GM19438 (cell line): ENCODE results near the gene BACH2.
A peak's percentile ranks its signal among the peaks of the same experiment; 100 is the strongest.
"Not testable (repeated sequence)": the region's sequence is repeated elsewhere in the genome, so short reads cannot be mapped to it uniquely, and the experiment has no call there.

ENCODE experiments used
- ATAC-seq: cut with Tn5 transposase; IDR thresholded peaks from one replicate; pipeline ENCODE4 v1.9.1; 2021; ENCODE audit warnings: low read depth; ENCODE audit not compliant: unreplicated experiment

Gene BACH2

DNA sequence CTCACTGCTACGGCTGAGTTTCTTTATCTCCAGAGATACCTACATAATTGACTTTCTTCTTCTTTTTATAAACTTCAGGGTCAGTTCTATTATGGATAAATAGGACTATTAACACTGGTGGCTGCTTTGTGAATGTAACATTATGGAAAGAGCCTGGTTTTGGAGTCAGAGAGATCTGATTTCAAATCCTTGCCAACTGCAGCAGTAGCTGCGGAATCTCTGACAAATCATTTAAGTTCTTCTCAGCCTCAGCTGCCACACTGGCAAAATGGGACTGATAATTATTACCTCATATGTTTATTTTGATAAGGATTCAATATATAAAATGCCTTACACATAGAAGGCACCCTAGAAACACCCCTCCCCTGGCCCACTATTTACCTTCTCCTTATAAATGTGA lies 160.5 kb downstream of the BACH2 start:
- ATAC-seq = no peak

DNA sequence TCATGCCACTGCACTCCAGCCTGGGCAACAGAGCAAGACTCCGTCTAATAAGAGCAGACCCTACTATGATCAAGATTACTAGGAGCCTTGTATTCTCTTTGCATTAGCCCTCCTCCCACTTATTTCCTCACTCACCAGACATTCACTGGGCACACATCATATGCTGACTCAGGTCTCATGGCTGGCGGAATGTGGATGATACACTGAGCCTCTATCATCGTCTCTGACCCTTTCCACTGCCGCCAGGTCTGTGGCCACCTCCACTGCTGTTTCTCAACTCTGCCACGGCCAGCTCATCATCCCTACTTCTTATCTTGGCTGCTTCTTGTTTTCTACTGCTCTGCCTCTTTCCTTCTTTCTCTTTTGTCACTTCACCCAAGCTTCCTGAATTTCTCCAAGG lies 161.0 kb downstream of the BACH2 start:
- ATAC-seq = no peak

DNA sequence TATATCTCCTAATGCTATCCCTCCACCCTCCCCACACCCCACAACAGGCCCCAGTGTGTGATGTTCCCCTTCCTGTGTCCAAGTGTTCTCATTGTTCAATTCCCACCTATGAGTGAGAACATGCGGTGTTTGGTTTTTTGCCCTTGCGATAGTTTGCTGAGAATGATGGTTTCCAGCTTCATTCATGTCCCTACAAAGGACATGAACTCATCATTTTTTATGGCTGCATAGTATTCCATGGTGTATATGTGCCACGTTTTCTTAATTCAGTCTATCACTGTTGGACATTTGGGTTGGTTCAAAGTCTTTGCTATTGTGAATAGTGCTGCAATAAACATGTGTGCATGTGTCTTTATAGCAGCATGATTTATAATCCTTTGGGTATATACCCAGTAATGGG lies 163.0 kb downstream of the BACH2 start:
- not testable (repeated sequence) for ATAC-seq

DNA sequence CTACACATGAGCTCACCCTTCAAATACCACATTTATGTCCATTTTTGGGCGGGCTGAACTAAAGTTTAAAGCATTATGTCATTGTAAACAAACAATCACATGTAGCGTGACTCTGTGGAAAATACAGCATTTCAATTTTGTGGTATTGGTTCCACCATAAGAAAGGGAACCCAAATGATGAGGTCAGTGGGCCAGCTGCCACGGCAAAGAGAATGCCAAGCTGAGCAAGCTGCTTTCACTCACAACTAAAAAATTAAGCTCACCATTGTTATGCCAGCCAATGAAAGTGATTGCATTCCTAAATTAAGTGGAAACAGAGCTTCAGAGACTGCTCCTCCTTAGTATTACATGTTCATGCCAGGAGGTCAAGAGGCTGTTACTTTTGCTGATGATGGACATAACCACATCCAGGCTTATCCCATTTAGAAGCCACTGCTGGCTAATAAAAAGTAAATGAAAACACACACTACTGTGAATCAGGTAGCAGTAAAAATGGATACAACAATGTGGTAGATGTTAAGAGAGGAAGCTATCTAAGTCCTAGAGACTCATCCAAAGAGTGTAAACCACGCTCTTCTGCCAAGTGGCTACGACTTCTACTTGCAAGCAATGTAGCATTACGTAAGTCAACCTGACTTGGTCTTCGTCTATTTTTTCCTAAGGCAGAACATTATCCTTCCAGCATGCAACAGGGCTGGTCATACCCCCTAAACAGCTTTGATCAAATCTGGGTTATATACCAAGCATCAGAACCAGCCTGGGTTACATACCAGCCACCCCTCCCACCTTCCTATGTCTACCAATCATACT lies 164.8 kb downstream of the BACH2 start:
- ATAC-seq = no peak

DNA sequence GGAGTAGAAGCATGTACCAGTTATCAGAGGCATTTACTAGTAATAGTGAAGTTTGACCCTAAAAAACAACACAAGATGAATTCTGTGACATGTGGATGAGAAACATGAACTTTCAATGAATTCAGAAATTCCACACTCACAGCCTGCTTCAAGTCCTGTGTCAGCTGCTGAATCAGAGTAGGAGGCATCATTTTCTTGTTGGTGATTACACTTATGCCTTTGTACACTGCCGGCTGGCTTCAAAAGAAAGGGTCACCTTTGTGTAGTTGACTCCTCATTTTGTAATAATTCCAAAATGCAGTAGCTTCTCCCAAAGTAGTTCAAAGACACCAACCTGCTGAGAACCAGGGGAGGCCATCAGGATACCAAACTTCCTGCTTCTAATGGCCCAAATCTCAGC lies 165.5 kb downstream of the BACH2 start:
- ATAC-seq = no peak

DNA sequence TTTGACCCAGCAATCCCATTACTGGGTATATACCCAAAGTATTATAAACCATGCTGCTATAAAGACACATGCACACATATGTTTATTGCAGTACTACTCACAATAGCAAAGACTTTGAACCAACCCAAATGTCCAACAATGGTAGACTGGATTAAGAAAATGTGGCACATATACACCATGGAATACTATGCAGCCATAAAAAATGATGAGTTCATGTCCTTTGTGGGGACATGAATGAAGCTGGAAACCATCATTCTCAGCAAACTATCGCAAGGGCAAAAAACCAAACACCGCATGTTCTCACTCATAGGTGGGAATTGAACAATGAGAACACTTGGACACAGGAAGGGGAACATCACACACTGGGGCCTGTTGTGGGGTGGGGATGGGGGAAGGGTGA lies 168.0 kb downstream of the BACH2 start:
- ATAC-seq = not testable (repeated sequence)

DNA sequence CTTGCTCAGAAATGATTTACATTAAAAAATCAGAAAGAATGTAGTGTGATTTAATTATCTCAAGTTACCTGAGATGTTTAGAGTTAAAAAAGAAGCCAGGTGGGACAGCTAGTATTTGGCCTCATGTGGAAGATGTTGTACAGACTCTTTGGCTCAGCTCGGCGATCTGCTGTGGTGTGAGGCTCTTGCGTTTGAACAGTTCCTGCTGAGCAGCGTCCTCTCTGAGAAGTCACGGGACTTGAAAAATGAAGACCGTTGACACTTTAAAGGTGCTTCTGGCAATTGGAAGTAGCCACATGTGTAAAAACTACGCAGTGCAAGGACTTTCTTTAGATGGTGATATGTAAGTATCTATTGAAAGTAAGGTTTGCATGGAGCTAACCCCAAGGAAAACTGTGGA lies 169.0 kb downstream of the BACH2 start:
- ATAC-seq = no peak

DNA sequence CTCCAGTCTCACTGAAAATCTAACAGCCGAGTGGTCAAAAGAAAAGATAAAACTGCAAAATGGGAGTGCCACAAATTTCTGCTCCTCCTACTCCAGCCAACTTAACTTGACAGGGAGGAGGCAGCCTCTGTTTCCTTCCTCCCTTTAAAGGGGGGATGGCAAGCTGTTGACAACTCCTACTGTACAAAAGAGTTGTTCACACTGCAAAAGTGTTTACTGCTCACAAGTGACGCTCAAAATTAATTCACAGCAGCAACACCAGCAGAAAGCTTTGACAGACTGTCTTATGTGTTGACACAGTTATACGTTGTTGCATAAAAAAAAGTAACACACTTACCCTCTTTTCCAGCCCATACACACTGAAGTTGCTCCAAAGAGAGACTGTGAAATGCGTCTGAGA lies 169.8 kb downstream of the BACH2 start:
- ATAC-seq = no peak

DNA sequence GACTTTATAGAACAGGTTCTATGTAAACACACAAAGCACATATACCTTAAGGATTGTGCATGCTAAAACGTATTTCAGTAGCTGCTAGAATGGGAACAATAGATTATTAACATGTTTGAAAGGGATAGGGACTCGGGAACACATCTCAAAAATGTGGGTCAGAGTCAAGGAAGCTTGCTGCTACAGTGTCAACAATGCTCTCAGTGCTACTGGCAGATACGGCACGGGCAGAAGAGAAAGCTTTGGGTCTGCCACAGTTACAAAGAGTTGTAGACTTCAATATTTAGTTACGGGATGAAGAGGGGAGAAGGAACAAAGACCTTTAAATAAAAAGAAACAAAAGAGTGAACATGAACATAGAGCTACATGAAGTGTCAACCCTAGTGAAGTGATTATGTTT lies 170.5 kb downstream of the BACH2 start:
- ATAC-seq = no peak

DNA sequence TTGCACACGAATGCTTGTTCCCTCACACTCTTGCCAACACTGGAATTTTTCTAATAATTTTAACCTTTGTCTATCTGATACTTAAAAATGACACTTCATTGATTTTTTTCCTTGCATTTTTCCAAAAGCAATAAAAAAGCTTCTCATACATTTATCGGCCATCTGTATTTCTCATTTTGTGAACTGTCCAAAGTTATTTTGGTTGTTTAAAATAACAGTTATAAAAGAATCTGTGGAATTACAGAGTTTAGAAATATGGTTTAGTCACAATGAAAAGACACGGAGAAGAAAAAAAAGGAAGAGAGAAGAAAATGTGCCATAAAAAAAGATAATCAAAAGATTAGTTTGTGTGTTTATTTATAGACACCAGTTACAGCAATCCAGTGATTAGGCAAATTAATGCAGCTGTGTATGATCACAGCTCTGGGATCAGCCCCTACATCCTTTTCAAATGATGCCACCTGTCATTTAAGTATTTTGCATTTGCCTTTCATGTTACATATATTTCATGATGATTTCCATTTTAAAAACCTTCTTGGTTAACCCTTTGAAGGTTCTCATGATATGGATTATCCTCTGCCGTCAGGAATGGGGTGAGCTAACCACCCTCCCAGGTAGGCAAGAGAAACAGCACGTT lies 171.7 kb downstream of the BACH2 start:
- ATAC-seq = no peak

DNA sequence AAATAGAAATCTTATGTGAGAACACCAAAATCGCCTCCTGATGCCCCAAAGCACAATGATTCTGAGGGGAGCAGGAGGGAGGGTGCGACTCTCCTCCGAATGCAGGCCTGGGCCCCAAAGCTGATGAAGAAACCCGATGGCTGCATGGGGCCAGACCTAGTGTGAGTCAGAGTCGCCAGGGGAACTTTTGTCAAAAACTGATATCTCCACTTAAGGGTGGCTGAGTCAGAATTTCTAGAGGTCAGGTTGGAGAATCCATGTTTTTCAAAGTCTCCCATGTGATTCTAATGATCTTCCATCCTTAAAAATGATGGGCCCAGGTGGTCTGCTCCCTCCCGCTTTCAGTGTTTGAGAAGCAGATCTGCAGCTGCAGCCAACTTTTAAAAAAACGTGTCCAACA lies 172.8 kb downstream of the BACH2 start:
- ATAC-seq = no peak

DNA sequence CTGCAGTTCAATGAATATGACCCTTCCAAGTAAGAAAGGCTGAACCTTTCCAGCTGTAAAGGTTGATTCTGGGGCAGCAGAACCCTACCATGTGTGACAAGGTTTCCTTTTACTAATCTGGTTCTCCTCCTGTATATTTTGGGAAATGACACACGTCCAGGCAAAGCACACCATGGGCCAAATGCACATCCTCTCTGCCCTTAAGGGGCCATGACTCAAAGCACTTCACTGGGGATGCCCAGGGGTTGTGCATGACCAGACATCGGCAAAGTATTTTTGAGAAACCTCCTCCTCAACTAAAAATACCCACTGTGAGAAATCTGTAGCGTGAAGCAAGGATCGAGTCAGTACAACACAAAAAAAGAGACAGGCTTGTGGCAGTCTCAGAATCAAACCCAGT lies 174.7 kb downstream of the BACH2 start:
- ATAC-seq = no peak

DNA sequence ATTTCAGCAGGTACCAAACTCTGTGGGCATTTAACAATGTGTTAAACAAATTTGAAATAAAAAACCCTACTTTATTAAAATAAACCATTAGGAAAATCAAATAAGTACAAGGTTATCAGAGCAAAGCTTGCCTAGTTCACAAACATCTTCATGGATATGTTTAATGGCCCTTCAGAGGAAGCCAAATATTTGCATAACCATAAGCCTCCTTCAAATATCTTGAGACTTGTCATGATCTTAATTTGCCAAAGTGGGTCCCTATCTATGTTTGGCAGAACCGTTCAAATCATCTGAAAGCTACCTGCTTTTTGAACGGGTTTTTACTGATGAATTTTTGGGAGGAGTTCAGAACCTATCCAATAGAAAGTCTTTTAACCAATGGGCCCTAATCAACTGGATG lies 176.3 kb downstream of the BACH2 start:
- no peak for ATAC-seq

DNA sequence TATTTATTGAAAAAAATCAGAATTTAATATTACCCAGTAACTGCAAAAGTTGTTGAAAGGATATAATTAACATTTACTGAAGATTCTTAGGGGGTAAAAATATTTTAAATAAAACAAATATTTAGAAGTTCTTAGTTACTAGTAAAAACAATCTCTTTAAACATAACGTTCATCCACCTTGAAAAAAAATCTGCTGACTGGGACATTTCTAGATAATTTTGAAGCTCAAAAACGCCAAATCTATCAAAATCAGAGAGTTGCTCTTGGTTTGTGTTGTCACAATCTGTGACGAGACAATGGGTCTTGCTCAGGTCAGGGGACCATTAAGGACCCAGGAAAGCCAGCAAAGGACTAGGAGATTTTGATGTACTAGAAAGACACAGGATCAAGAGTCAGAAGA lies 177.0 kb downstream of the BACH2 start:
- ATAC-seq = no peak

DNA sequence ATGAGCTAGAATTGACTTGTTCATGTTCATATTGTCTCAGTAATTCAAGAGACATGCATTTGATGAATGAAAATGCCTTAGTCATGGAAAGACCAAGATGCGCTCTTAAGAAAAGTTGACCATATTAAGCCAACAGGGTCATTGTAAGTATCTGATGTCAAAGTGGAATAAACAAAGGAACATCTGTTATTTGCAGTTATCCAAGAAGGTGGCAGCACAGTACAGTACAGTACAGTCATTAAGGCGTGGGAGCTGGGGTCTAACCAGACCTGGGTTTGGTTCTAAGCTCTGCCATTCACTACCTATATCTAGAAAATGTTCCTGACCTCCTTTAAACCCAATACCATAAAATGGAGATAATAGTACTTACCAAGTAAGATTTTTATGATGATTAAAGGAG lies 178.1 kb downstream of the BACH2 start:
- ATAC-seq = no peak

DNA sequence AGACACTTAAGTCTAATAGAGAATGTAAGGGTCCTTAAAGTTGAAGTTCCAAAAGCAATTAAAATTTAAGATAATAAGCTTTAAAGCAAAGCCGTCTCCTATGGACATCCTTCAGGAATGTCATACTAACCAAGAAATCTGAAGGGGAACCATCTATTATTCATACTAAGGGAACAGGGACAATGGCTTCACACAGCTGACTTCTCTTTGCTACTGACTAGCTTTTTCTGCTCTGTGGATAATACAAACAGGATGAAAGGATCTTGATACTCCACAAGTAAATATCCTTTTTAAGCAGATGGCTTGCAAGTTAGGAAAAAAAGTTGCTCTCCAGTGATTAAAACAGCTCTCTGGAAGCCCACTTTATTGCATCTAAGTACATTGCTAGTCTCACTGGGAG lies 178.6 kb downstream of the BACH2 start:
- no peak for ATAC-seq

DNA sequence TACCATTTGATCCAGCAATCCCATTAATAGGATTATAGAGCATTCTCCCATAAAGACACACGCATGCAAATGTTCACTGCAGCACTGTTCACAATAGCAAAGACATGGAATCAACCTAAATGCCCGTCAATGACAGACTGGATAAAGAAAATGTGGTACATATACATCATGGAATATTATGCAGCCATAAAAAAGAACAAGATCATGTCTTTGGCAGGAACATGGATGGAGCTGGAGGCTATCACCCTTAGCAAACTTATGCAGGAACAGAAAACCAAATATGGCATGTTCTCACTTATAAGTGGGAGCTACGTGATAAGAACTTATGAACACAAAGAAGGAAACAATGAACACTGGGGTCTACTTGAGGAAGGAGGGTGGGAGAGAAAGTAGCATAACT lies 180.5 kb downstream of the BACH2 start:
- not testable (repeated sequence) for ATAC-seq

DNA sequence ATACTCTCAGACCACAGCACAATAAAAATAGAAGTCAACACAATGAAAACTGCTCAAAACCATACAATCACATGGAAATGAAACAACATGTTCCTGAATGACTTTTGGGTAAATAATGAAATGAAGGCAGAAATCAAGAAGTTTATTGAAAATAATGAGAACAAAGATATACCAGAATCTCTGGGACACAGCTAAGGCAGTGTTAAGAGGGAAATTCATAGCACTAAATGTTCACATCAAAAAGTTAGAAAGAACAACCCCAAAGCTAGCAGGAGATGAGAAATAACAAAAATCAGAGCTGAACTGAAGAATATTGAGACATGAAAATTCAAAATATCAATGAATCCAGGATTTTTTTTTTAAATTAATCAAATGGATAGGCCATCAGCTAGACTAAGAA lies 183.3 kb downstream of the BACH2 start:
- ATAC-seq = no peak

DNA sequence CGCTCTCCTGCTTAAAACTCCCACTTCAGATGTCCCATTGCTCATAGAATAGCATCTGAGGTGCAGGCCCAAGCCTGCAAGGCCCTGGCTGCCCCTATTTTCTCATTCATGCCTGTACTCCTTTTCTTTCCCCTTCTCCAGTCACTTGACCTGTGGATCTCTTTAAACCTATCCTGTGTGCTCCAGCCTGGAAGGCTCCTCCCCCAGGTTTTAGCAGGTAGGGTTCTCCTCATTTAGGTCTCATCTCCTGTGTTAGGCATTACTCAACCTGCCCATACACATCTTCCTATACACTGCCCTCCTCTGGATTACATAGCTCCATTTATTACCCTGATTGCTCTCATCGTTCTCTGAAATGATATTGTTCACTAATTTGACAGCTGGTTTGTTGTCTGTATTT lies 185.3 kb downstream of the BACH2 start:
- no peak for ATAC-seq

DNA sequence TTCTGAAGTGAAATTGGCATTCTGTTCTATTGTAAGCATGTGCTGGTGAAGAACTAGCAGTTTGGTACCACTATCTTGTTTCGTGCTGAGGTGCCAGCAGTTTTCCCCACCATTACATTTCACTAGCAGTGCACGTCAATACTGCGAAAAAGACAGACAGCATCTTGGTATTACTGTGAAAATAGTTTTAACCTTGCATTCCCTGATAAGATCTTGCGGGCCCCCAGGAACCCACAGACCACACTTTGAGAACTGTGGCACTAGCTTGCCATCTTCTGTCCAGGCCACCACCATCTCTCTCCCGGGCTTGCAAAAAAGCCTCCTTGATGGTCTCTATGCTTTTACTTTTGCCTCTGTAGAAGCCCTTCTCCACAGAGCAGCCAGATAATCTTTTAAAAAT lies 185.7 kb downstream of the BACH2 start:
- ATAC-seq = no peak

DNA sequence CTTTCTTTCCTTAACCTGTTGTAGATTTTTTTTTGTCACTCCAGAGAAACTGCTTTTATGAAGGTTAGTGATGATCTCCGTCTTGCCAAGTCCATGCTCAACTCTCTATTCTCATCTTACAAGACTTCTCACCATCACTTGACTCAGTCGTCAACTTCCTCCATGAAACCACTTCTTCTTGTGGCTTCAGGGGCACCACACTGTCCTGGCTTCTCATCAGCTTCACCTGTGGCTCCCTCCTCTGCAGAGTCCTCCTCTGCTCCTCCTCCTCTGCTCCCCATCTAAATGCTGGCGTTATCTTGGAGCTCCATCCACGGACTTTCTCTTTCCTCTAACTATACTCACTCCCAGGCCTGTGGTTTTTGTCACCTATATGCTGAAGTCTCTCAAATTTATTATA lies 187.5 kb downstream of the BACH2 start:
- ATAC-seq = no peak

DNA sequence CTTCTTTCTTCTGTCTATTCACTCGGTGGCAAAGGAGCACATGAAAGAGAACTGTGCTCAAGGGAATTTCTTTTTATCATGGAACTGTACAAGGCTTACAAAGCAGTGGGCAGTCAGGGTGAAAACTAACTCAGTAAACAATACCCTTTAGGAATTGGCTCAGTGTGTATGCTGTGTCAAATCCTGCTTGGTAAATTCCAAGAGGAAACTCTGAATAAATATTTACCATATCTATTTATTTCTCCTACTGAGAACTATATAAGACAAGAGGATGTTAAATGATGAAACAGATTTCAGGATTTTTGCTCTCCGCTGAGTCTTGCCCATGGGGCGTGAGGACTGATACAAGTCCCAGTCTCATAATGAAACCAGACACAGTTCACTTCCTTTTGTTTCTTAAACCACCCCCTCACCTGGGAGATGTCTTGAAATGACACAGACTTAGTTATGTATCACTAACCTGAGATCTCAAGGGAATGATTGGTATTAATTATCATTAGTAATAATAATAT lies 188.8 kb downstream of the BACH2 start:
- peak; percentile 91 for ATAC-seq
